22Rv1 (cell line): ENCODE data around the gene SETDB2.

Source experiments
- H3K27ac ChIP-seq: fragments of 450-650 bp; 2 replicates; pipeline ENCODE4 v1.5.1; 2017
- CTCF ChIP-seq: fragments of 450-650 bp; IDR thresholded peaks from 2 replicates; pipeline ENCODE4 v1.5.1; 2017; ENCODE audit warnings: mild to moderate bottlenecking
- ZFX ChIP-seq: fragments of 450-650 bp; IDR thresholded peaks from 2 replicates; pipeline ENCODE4 v1.6.1; 2017; ENCODE audit warnings: antibody characterized with exemption, borderline replicate concordance

Gene SETDB2

GRCh38 chr13:49453465-49453864 lies 9.4 kb downstream of the SETDB2 start:
- peak overlapping the region; percentile 51 for H3K27ac ChIP-seq
- TF ChIP-seq CTCF (no peak), ZFX (no peak)

GRCh38 chr13:49454388-49455006 lies 10.4 kb downstream of the SETDB2 start:
- H3K27ac ChIP-seq, result no peak overlapping the region
- TF ChIP-seq CTCF (no peak), ZFX (no peak)

GRCh38 chr13:49455007-49455398 lies 10.9 kb downstream of the SETDB2 start:
- H3K27ac ChIP-seq, result no peak overlapping the region

GRCh38 chr13:49456156-49456555 lies 12.1 kb downstream of the SETDB2 start:
- H3K27ac ChIP-seq, result no peak overlapping the region
- no peak for TF ChIP-seq ZFX
- no peak for TF ChIP-seq CTCF

More at GRCh38 chr13:49455007-49455398, 10.9 kb downstream of the SETDB2 start:
- TF ChIP-seq ZFX (no peak), CTCF (no peak)

- TF ChIP-seq ZFX (no peak), CTCF (no peak)
- no peak overlapping the region for H3K27ac ChIP-seq
Observed at GRCh38 chr13:49457221-49457620, 13.1 kb downstream of the SETDB2 start.

- TF ChIP-seq ZFX (no peak), CTCF (no peak)
- H3K27ac ChIP-seq, result no peak overlapping the region
Observed at GRCh38 chr13:49459580-49459979, 15.5 kb downstream of the SETDB2 start.

GRCh38 chr13:49464085-49464484 lies 20.0 kb downstream of the SETDB2 start:
- TF ChIP-seq CTCF, result no peak
- TF ChIP-seq ZFX, result no peak
- no peak overlapping the region for H3K27ac ChIP-seq
